T follicular helper cell (primary cell): Measurements from ENCODE around the gene SNX7.

Experiments used
- DNase-seq: peaks from one replicate; pipeline ENCODE4 v3.0.0-alpha.2; 2020; ENCODE audit warnings: low read depth

SNX7 gene

DNA sequence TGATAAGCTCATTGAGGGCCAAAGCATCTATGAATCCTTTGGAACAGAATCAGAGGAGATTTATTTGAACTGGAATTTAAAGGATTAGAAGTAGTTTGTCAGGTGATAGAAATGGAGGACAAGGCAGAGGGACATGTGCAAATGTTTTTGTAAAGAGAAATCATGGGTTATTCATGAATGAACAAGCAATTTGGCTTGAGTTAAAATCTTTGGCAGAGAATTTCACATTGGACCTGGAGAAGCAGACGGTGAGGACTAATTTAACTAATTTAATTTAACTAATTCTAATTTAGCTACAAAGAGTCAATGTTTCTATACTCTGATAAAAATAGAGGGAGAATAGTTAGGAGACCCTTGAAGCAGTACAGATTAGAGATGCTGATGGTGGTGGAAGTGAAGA, 36.3 kb downstream of the SNX7 start:
- DNase-seq: no peak

DNA sequence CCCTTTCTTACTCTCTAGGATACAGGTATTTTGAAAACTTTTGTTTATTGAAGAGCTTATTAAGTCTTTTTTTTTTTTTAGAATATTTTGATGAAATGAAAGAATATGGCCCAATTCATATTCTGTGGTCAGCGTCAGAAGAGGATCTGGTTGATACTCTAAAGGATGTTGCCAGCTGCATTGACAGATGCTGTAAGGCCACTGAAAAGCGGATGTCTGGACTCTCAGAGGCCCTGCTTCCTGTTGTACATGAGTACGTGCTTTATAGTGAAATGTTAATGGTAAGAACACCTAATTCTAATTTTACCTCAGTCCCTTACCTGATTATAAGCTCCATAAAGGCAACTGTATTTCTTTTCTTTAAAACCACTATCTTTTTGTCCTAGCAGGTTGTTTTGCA, 37.1 kb downstream of the SNX7 start:
- DNase-seq: no peak

DNA sequence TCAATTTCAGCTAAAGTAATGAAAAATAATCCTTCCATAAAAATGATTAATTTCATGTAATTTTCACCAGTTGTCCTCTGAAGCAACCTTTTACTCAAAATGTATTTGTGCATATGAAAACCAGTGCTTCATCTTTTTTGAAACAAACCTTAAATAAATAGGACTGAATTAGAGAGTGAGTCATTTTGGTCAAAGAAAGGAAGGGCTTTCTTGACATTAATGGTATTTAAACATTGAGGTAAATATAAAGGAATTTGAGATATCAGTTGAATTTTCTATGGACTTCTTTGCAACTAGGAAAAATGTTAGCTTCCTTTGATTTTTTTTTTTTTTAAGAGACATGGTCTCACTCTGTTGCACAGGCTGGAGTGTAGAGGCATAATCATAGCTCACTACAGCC, 38.7 kb downstream of the SNX7 start:
- DNase-seq: no peak

DNA sequence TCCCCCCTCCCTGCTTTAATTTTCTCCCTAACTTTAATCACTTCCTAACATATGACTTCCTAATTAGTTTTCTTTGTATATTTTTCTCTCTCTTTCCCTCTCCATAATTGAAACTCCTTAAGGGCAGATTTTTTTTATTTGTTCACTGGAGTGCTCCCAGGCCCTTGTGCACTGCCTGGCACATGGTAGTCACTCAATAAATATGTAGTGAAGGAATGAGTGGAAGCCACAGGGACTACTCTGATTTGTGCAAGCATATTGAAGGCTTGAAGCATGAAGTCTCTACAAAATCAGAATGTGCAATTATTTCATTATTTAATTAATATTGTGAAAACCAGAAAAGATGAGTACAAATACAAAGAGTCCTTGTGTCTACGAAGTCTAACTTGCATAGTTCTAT, 41.5 kb downstream of the SNX7 start:
- DNase-seq: no peak

DNA sequence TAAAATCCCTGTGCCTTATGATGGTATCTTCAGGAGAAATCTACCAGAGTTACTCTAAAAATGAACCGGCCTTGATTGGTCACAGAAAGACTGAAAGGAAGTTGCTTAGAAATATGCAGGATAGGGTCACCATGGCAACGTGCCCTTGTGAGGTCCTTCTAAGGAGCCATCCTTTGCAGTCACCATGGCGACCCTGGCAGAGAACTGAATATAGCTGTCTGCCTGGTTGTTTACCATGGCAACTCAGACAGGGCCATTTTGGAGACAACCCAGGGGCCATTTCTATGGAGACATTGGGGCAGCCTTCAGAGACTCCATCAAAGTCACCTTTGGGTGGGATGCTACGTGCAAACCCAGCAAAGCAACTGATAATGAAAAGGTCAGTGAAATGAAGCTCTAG, 43.0 kb downstream of the SNX7 start:
- DNase-seq: no peak

DNA sequence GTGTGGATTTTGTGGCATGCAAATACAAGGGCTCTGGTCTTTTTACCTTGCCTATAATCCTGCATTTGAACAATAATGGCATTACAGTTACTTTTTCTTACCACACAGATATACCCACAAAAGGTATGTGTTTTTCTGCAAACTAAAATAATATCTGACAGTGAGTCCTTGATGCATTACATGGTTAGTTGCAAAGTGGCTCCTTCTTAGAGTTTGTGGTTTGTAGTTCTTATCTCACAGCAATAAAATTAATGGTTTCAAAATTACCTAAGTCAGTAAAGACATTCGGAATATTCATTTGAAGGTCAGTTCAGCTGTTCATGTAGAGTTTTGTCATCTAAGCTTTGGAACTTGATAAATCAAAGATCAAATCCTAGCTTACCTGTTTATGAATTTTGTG, 43.5 kb downstream of the SNX7 start:
- DNase-seq: no peak

DNA sequence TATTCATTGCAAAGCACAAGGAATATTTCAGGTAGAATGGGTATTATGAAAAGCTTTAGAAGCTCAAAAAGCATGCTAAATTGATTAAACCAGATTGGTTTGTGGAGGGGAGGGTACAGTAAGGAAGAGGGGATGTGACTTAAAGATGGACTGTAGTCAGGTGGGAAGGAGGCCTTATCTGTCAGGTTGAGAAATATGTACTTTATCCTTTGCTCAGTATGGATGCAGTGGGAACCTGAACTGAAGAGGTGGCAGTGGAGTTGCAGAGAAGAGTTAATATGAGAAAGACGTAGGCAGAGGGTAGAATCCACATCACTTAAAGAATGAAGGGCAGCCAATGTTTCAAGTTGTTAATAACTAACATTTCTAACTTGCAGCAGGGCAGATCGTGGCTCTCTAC, 44.1 kb downstream of the SNX7 start:
- no peak for DNase-seq

DNA sequence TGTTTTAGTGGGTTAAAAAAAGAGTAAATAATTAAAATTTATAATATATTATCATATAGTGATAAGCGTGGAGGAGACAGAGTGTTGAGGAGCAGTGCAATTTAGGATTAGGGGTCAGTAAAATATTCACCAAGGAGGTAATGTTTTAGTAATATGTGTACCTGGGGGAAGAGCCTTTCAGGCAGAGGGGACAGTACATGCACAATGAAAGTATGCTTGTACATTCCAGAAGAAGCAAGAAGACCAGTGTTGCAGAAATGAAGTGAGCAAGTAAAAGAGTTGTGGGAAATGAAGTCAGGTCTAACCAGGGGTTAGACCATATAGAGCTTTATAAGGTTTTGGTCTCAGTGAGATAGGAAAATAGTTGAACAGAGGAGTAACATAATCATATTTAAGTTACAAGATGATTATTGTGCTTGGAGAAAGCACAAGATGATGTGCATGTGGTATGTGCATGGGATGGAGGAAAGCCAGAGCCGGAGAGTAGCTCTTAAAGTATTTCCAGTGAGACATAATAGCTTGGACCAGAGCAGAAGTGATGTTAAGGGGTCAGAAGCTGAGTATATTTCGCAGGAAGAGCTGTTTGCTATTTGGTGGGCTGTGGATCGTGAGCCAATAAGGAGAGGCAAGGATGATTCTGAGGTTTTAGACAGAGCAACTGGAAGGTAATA, 44.8 kb downstream of the SNX7 start:
- DNase-seq: no peak

DNA sequence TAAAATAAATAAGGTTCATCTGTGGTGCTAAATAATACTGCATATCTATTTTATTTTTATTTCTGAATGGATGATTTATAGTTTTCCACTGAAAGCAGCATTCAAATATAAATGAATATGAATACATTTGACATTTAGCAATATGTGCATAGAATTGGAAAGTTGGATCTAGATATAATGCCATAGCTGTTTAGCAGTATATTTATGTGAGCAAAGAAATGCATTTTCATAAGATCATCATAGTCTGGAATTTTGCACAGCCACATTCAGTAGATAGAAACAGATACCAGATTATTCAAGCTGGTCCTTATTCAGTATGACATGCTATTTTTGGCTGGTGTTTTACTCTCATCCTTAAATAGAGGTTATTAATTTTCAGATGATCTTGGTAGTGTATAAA, 46.0 kb downstream of the SNX7 start:
- DNase-seq: no peak

DNA sequence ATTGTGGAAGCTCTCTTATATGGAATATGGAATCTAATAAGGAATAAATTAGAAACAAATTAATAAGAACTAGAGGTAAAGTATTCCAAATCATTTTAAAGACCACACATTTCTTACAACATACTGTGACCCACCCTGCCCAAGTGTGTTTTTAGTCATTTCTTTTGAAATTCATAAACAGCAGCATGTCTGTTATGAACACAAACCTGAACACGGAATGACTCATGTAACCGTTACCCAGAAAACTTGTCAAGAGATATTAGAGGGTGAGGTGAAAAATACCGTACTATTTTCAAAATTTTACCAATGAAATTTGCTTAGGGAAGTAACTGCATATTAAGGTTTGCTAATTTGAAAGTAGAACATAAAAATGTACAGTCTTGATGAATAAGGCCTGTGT, 48.4 kb downstream of the SNX7 start:
- no peak for DNase-seq

DNA sequence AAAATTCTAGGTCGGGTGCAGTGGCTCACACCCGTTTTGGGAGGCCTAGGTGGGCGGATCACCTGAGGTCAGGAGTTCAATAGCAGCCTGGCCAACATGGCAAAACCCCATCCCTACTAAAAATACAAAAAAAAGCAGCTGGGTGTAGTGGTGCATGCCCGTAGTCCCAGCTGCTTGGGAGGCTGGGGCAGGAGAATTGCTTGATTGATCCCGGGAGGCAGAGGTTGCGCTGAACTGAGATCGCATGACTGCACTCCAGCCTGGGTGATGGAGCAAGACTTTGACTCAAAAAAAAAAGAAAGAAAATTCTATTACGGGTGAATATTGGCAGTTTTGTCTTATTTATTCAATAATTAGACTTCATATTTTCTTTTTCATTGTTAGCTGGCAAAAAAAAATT, 62.1 kb downstream of the SNX7 start:
- no peak for DNase-seq

DNA sequence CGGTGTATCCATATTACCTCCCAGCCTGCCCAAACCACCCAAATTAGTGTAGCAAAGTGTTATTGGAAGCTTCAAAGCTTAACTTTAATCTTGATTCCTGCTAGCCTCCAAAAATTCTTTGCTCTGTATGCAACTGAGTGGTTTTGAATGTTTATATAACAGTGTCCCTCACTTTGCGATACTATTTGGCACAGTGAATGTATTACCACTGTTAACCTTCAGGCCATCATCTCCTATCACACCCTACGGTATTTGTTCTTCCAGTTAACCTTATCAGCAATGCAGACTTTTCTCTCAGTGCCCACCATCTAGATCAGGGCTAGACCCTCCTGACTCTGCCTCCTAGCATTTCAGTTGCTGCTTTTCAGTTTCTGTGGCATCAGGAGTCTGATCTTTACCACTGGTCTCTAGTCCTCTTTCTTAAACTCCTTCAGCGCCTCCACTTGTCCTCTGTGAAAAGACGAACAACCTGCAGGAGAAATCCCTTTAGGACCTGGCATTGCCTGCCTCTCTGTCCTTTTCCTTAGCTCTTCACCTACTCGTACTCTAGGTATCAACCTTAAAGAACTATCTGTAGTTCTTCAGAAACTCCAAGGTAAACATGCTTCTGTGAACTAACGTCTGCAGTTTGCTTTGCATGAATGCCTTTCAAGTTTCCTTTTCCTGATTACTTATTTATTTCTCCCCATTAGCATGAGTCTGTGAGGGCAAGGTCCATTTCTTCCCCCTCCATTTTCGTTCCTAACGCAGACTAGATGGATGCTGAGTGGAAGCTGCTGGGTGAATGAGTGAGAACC, 71.7 kb downstream of the SNX7 start:
- no peak for DNase-seq

DNA sequence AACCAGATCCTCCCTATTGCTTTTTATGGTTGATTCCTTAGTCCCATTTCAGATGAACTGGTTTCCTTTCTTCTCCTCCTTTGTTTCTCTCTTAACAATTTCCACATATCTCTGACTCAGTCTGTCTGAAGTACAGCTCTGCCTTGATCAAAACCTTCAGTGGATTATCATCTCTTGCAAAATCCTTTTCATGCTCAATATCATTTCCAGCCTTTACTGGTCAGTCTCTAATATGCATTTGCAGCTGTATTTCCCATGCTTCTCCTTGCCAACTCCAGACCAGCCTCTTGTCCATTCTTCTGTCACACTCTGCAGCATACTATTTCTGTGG, 72.2 kb downstream of the SNX7 start:
- no peak for DNase-seq

DNA sequence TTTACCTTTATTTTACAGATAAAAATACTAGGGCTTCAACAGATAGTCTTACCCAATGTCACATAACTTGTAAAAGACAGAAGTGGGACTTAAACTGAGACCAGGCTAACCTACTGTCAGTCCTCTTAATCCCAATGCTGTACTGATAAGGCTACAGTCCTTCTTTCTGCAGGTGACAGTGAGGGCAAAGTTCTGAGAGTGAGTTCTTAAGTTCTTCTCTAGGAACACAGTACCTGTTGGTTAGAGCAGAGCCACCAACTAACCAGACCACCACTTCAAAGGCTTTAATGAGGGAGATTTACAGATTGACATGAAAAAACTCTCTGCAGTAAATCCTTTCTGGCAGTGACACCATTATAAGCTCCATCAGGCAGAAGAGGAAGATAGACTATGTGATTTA, 74.2 kb downstream of the SNX7 start:
- no peak for DNase-seq

DNA sequence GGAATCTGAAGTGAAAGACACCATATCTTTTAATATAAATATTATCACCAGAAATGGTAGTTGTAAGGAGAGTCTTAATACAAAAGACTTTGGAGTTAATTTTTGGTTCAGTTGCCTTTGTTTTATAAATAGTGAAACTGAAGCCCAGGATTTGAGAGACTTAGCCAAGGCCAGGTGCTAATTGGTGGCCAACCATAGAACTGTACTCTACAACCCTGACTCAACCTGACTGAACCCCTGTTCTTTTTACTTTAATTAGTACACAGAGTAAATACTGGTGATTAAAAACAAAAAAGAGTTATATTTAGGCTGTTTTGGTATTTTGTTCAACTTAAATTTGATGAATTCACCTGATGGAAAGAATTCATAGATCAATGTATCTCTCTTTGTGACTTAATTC, 76.3 kb downstream of the SNX7 start:
- DNase-seq: no peak

DNA sequence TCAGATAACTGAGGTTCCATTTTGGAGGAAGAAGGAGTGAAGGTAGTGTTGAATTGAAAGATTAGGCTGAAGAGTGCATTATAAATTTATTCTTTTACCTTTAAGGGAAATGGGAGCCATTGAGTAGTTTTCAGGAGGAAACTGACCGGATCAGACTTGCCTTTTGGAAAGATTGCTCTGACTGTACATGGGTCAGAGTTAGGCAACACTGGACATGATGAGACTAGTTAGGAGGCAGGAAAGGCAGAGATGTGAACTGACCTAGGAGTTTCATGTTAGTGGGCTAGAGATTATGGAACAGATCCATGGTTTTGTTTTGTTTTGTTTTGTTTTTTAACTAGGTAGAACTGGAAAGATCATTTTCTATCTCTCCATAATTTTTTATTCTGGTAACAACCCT, 78.2 kb downstream of the SNX7 start:
- no peak for DNase-seq

DNA sequence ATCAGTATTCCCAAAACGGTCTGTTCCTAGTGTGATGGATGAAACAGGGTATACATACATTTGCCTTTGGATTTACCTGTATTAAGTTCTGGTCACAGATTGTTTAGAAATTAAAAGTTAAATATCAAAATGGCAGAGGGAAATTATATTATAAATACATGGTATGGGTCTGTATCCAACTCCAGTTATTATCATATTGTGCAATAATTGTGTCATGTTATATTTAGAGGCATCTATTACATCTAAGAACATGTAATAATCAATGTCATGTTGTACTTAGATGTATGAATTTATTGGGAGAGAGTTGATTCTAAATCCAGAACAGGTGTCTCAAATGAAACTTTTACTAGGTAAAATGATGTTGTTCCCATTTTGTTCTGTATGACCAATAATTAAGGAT, 79.6 kb downstream of the SNX7 start:
- DNase-seq: no peak

DNA sequence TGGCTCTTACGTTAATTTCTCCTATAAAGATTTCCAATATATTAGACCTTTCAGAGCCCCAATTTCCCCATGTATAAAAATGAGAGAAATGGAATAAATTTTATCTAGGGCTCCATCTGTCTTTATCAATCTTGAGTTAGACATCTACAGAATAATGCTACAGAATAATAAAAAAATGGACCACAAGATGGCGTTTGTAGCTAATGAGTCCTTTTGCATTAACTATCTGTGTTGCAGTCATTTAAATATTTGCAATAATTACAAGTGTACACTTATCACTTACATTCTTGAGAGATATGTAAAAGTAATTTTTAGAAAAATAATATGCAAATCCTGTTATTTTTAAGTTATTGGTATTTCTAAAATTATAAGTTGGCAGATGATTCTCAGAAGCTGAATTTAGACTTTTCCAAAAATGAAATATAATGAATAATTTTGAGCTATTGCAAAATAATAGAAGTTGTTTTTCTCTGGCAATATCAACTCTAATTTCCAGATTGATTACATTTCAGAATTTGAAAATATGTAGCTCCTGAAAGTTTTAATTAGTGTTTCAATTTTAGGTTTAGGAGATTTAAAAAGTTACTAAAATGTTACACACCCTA, 87.7 kb downstream of the SNX7 start:
- no peak for DNase-seq

DNA sequence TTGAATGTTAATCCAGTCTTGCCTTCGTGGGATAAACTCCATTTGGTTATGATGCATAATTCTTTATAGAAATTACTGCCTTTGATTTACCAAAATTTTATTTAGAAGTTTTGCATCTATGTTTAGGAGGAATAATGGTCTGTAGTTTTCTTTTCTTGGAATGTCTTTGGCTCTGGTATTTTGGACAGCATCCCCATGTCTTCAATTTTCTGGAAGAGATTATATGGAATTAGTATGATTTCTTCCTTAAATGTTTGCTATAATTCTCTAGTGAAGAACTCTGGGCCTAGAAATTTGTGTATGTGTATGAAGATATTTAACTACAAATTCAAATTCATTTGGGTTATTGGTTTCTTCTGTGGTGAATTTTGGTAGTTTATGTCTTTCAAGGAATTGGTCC, 92.7 kb downstream of the SNX7 start:
- DNase-seq: no peak

DNA sequence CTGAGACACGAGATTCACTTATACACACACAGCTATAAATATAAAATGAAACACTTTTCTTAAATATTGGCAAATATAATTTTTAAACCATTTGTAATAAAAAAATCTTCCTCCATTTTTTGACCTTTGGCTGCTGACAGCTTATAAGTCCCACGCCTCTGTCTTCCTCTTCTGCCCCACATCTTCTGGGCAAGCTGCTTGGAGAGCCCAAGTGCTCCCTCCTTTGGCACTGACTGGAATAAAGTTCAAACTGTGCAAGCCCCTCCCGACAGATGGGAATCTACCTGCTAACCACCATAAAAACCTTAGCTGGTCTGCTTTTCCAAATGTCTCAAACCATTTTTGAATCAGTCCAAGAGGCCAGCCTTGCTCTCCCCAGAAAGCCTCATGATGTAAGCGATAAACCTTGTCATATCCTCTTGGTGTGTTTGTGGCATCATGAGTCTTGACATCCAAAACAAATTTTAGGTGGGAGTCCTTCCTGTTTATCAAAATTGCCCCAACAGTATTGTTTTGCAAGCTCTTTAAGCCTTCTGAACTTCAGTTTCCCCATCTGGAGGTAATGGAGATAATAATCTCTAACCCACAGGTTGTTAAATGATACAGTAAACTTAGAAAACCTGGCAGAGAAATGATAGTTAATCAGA, 99.8 kb downstream of the SNX7 start:
- no peak for DNase-seq

DNA sequence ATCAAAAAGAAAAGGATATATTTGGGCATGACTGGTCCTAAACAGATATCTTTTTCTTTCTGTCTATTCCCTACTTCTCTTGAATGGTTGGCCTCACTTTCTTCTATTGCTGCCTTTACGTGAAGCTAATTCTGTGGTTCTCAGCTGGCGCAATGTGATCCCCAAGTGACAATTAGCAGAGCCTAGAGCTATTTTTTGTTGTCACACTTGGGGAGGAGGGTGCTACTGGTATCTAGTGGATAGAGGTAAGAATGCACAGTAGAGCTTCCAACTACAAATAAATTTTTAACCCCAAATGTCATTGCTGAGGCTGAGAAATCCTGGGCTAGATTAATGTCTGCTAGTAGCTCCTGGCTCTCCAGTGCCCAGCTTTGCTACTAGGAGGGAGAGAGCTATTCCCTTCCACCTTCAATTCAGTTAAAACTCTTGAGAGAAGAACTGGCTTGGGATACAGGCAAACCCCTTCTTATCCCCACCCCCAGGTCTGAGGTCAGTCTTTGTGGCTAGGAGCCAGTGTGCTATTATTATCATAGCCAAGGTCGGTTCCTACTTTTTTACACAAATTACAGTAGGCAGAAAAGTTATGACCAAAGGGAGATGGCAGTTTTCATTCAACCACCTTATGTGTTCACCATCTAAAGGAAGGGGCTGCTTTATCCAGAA, 102.1 kb downstream of the SNX7 start:
- no peak for DNase-seq

DNA sequence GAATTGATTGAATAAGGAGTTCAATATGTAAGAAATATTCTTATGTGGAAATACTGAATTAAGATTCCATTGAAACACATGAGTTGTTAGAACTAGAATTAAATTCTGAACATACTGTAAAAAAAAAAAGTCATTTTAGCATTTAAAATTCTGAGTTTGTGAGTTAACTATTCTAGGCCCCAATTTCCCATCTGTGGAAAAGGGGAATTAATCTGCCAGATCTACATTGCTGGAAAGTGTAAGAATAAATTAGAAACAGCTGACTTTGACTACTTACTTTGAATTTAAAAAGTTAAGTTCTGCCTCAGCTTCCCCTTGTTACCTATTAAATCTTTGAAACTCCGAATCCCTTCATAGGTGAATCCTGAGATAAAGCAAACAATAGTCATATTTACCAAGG, 103.0 kb downstream of the SNX7 start:
- DNase-seq: no peak

DNA sequence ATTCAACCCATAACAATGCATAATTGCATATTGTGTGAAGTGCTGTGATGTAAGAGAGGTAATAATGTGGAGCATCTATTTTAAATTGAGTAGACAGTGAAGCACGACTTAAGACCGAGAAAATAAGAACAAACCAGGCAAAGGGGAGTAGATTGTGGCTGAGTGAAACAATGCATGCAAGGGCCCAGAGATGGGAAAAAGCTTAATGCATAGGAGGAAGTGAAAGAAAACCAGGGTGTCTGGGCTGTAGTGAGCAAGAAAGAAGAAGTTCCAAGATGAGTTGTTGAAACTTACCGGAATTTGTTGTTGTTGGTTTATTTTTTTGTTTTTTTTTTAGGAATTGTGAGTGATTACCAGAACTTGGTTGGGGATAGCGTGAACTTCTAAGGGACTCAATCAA, 104.7 kb downstream of the SNX7 start:
- DNase-seq: no peak
